IMR-90 (cell line): ENCODE measurements around the gene RPTOR. TPM values are rescaled to one million over a fixed set of nuclear protein-coding genes. Genes with fewer than 3 reads are reported as not detected.

Experiments
- ATAC-seq: fragments of 200-7000 bp; cut with Tn5 transposase; 2 replicates; pipeline ENCODE4 v1.9.1; 2020; ENCODE audit warnings: low read depth, mild to moderate bottlenecking, moderate library complexity
- BruUV-seq: library from RNA; stranded (reverse); fragments of 400-500 nt; replicated peaks from 2 replicates; lab custom pipeline; 2021; lab: Mats Ljungman, UMichigan
- CTCF ChIA-PET: fragments of 300-600 bp; formaldehyde crosslinking; extraction: SDS; loops from one replicate; lab custom pipeline; 2021; ENCODE audit warnings: antibody characterized with exemption; lab: Yijun Ruan, JAX
- POLR2A ChIA-PET: fragments of 300-600 bp; sonication (Branson Sonifier 250); formaldehyde crosslinking; loops from one replicate; lab custom pipeline; 2022; ENCODE audit warnings: antibody characterized with exemption; ENCODE audit not compliant: unreplicated experiment; lab: Charles Lee
- DNase-seq: peaks from one replicate; pipeline ENCODE4 v3.0.0; 2013
- H2AFZ ChIP-seq: replicated peaks from 2 replicates; pipeline ENCODE3; 2013; ENCODE audit warnings: low read length, mild to moderate bottlenecking; ENCODE audit not compliant: poor library complexity
- H2AK5ac ChIP-seq: 2 replicates; pipeline ENCODE4 v1.6.1; 2013; ENCODE audit warnings: low read depth, low read length, inconsistent platforms
- H2AK9ac ChIP-seq: replicated peaks from 2 replicates; pipeline ENCODE3; 2013; ENCODE audit warnings: mild to moderate bottlenecking, low read depth, low read length, moderate library complexity; ENCODE audit not compliant: poor library complexity
- H2BK120ac ChIP-seq: 2 replicates; pipeline ENCODE4 v1.6.1; 2013; ENCODE audit warnings: low read depth, low read length, inconsistent platforms
- H2BK15ac ChIP-seq: 3 replicates; pipeline ENCODE4 v1.6.1; 2013; ENCODE audit warnings: low read depth, low read length, inconsistent platforms
- H2BK20ac ChIP-seq: 2 replicates; pipeline ENCODE4 v1.6.1; 2013; ENCODE audit warnings: low read depth, mild to moderate bottlenecking, inconsistent platforms, low read length, moderate library complexity
- H2BK5ac ChIP-seq: 2 replicates; pipeline ENCODE4 v1.6.1; 2013; ENCODE audit warnings: mild to moderate bottlenecking, low read depth, low read length, inconsistent platforms; ENCODE audit not compliant: poor library complexity, severe bottlenecking
- H3K14ac ChIP-seq: replicated peaks from 2 replicates; pipeline ENCODE4 v1.6.1; 2013; ENCODE audit warnings: low read depth, low read length, inconsistent platforms
- H3K18ac ChIP-seq: 2 replicates; pipeline ENCODE4 v1.6.1; 2013; ENCODE audit warnings: low read depth, low read length, control low read depth
- H3K23ac ChIP-seq: 2 replicates; pipeline ENCODE4 v1.6.1; 2013; ENCODE audit warnings: low read depth, low read length, inconsistent platforms
- H3K27ac ChIP-seq: 2 replicates; pipeline ENCODE4 v1.5.1; 2013; ENCODE audit warnings: mild to moderate bottlenecking, control low read depth, low read length; ENCODE audit not compliant: insufficient read depth
- H3K27me3 ChIP-seq: 2 replicates; pipeline ENCODE4 v1.6.1; 2013; ENCODE audit warnings: low read length; ENCODE audit not compliant: control insufficient read depth, insufficient read depth
- H3K36me3 ChIP-seq: 2 replicates; pipeline ENCODE4 v1.6.1; 2013; ENCODE audit warnings: low read length, mixed read lengths; ENCODE audit not compliant: control insufficient read depth, insufficient read depth
- H3K4ac ChIP-seq: 2 replicates; pipeline ENCODE4 v1.6.1; 2013; ENCODE audit warnings: low read depth, low read length, inconsistent platforms
- H3K4me1 ChIP-seq: 2 replicates; pipeline ENCODE4 v1.6.1; 2013; ENCODE audit warnings: low read length, mixed read lengths; ENCODE audit not compliant: control insufficient read depth, insufficient read depth
- H3K4me2 ChIP-seq: 2 replicates; pipeline ENCODE4 v1.6.1; 2013; ENCODE audit warnings: low read depth, mild to moderate bottlenecking, control low read depth, low read length, moderate library complexity
- H3K4me3 ChIP-seq: 2 replicates; pipeline ENCODE4 v1.5.1; 2013; ENCODE audit warnings: low read depth, mild to moderate bottlenecking, control low read depth, low read length, moderate library complexity; ENCODE audit not compliant: insufficient read depth
- H3K56ac ChIP-seq: 2 replicates; pipeline ENCODE4 v1.6.1; 2013; ENCODE audit warnings: low read length, inconsistent platforms; ENCODE audit not compliant: insufficient read depth; ENCODE audit errors: extremely low read depth
- H3K79me1 ChIP-seq, 2 experiments: 2 replicates each; pipeline ENCODE4 v1.6.1; 2013; ENCODE audit warnings: low read length in 2 of 2, inconsistent platforms in 1 of 2, low read depth in 1 of 2
- H3K9ac ChIP-seq: 2 replicates; pipeline ENCODE4 v1.6.1; 2013; ENCODE audit warnings: low read depth, low read length, control low read depth
- H3K9me1 ChIP-seq: 2 replicates; pipeline ENCODE4 v1.6.1; 2013; ENCODE audit warnings: low read length, inconsistent platforms; ENCODE audit not compliant: insufficient read depth
- H3K9me3 ChIP-seq: 2 replicates; pipeline ENCODE4 v1.6.1; 2013; ENCODE audit warnings: low read length; ENCODE audit not compliant: control insufficient read depth, insufficient read depth
- H4K20me1 ChIP-seq: 2 replicates; pipeline ENCODE4 v1.6.1; 2013; ENCODE audit warnings: low read length, inconsistent platforms; ENCODE audit not compliant: insufficient read depth
- H4K5ac ChIP-seq: 2 replicates; pipeline ENCODE4 v1.6.1; 2013; ENCODE audit warnings: mild to moderate bottlenecking, low read depth, low read length, control low read depth
- H4K8ac ChIP-seq, 2 experiments: 2 replicates each; pipeline ENCODE4 v1.6.1; 2013; ENCODE audit warnings: low read depth in 2 of 2, low read length in 2 of 2, control low read depth in 1 of 2, inconsistent platforms in 1 of 2
- H4K91ac ChIP-seq: 2 replicates; pipeline ENCODE4 v1.6.1; 2013; ENCODE audit warnings: low read depth, low read length, inconsistent platforms; ENCODE audit not compliant: insufficient read depth
- CEBPB ChIP-seq: IDR thresholded peaks from 2 replicates; pipeline ENCODE4 v1.6.1; 2012; ENCODE audit warnings: low read depth, low read length, improper control_type of control experiment
- CHD1 ChIP-seq: IDR thresholded peaks from 2 replicates; pipeline ENCODE4 v1.6.1; 2012; ENCODE audit warnings: low read depth, low read length, improper control_type of control experiment
- RAD21 ChIP-seq: IDR thresholded peaks from 2 replicates; pipeline ENCODE4 v1.6.1; 2012; ENCODE audit warnings: low read length, improper control_type of control experiment
- USF2 ChIP-seq: fragments of 150-350 bp; IDR thresholded peaks from 2 replicates; pipeline ENCODE4 v1.6.1; 2017; ENCODE audit warnings: mild to moderate bottlenecking, antibody characterized with exemption, low read length, low read depth
- WGBS, 2 experiments: methylation state at CpG; one replicate each; pipeline versions ENCODE4 v1.1.5 to v1.1.7; 2013; ENCODE audit warnings: missing lambda C conversion rate in 2 of 2; ENCODE audit not compliant: insufficient read length in 1 of 2; ENCODE audit errors: extremely low coverage in 2 of 2; 5-methylcytosine and 5-hydroxymethylcytosine counted together
- dilution Hi-C: fragments of 300-500 bp; cut with HindIII; formaldehyde crosslinking; loops from one replicate; pipeline ENCODE4 v1.14.3; 2018; ENCODE audit warnings: low sequenced_read_pairs; ENCODE audit not compliant: unreplicated experiment
- in situ Hi-C: fragments of 300-500 bp; cut with MboI; formaldehyde crosslinking; loops from 3 replicates; pipeline ENCODE4 v1.14.3; 2019; ENCODE audit warnings: low sequenced_read_pairs, inconsistent platforms, mixed read lengths
- intact Hi-C: fragments of 100-400 bp; cut with micrococcal nuclease; formaldehyde crosslinking; loops from 2 replicates; pipeline ENCODE4 v1.10.0; 2022
- polyA plus RNA-seq, 3 experiments: library from polyadenylated mRNA; depleted of rRNA; stranded (reverse); fragments of >200 nt; gene quantifications; 2 replicates each; pipeline ENCODE4 v1.2.3, GENCODE V29; 2012; ENCODE audit warnings: low replicate concordance in 1 of 3
- total RNA-seq: library from RNA; depleted of rRNA; stranded (reverse); fragments of >200 nt; gene quantifications from 2 replicates; pipeline ENCODE4 v1.2.3, GENCODE V29; 2012

Gene RPTOR
- total and polyA plus RNA-seq, 2 of the 4 experiments (the other 2 are of a cell fraction): 10.8 to 14.7 TPM

GRCh38 chr17:80742091-80742490 lies 197.5 kb downstream of the RPTOR start:
- dilution Hi-C loops: no loop called here
- no peak overlapping the region for H2BK120ac ChIP-seq
- H2AFZ ChIP-seq: no peak overlapping the region
- ChIA-PET CTCF (no interaction called here), POLR2A (no interaction called here)
- peaks cover 4% of the 10 kb centered on the region for H3K9me3 ChIP-seq
- peak overlapping the region; percentile 58 for H2AK9ac ChIP-seq
- H3K56ac ChIP-seq: no peak overlapping the region
- H2AK5ac ChIP-seq: peak overlapping the region; percentile 24; the same call in 1 of the 2 replicates
- no peak overlapping the region for H3K23ac ChIP-seq
- no peaks in the 10 kb centered on the region for H4K20me1 ChIP-seq
- H3K27ac ChIP-seq: no peak overlapping the region
- DNase-seq (no peak), ATAC-seq (no peak)
- TF ChIP-seq CHD1 (no peak), RAD21 (no peak), USF2 (no peak), CEBPB (no peak)
- in situ Hi-C loops: no loop called here
- no peak overlapping the region for H4K5ac ChIP-seq
- intact Hi-C loops: no loop called here
- no peak overlapping the region for H4K8ac ChIP-seq
- H2BK5ac ChIP-seq: no peak overlapping the region
- H2BK15ac ChIP-seq: no peak overlapping the region
- no peak overlapping the region for H3K4ac ChIP-seq
- H3K4me3 ChIP-seq: no peak overlapping the region
- H3K18ac ChIP-seq: no peak overlapping the region
- peaks cover 15% of the 10 kb centered on the region; the same call in 1 of the 2 replicates for H3K9me1 ChIP-seq
- peaks cover 5% of the 10 kb centered on the region for H3K4me1 ChIP-seq
- peaks cover 8 to 27% of the 10 kb centered on the region in 2 experiments; a peak in 3 of 4 replicates for H3K79me1 ChIP-seq
- BruUV-seq: no TSS peak
- H3K14ac ChIP-seq: no peak overlapping the region
- no peak overlapping the region for H2BK20ac ChIP-seq
- no peak overlapping the region for H3K9ac ChIP-seq
- H3K27me3 ChIP-seq: no peaks in the 10 kb centered on the region
- H4K91ac ChIP-seq: no peak overlapping the region
- 93% methylated on average over 3 of the region's 8 CpGs; no CpG with 5 or more reads in 1 of the 2 experiments for WGBS, 2 experiments
- H3K36me3 ChIP-seq: peaks cover 4% of the 10 kb centered on the region
- no peak overlapping the region for H3K4me2 ChIP-seq
